Breast epithelium (tissue), 4 donors: ENCODE results near the gene EPS8. TPM values are rescaled to one million over a fixed set of nuclear protein-coding genes. Genes with fewer than 3 reads are reported as not detected.

Source experiments
- DNase-seq, 2 donors: peaks; one replicate each; pipeline ENCODE4 v3.0.0-alpha.2; 2019; ENCODE audit warnings: low spot score in 2 of 2
- H3K27ac ChIP-seq, 2 donors: fragments of 200-600 bp; sonication (generic) in 1 of 2; one replicate each; pipeline ENCODE4 v1.5.1; 2016 to 2019; ENCODE audit warnings: mild to moderate bottlenecking in 1 of 2
- H3K27me3 ChIP-seq, 2 donors: fragments of 200-600 bp; sonication (generic) in 1 of 2; one replicate each; pipeline versions ENCODE4 v1.5.1 to v1.6.0; 2017 to 2019; ENCODE audit warnings: control low read depth in 1 of 2, mild to moderate bottlenecking in 1 of 2
- H3K36me3 ChIP-seq: fragments of 200-600 bp; one replicate; pipeline ENCODE4 v1.5.1; 2019
- H3K4me1 ChIP-seq, 2 donors: fragments of 200-600 bp; sonication (generic); one replicate each; pipeline ENCODE4 v1.5.1; 2016 to 2019; ENCODE audit warnings: control low read depth in 1 of 2
- H3K4me3 ChIP-seq, 3 donors: fragments of 200-600 bp; sonication (generic); 1 replicate in 2 of 3; 2 replicates in 1 of 3; pipeline ENCODE4 v1.5.1; 2016 to 2019; ENCODE audit warnings: mild to moderate bottlenecking in 3 of 3, moderate library complexity in 2 of 3
- H3K9me3 ChIP-seq, 2 donors: fragments of 200-600 bp; sonication (generic) in 1 of 2; one replicate each; pipeline ENCODE4 v1.5.1; 2016 to 2019; ENCODE audit warnings: control low read depth in 1 of 2
- POLR2A ChIP-seq: fragments of 450-650 bp; IDR thresholded peaks from one replicate; pipeline ENCODE4 v1.6.1; 2016; ENCODE audit warnings: antibody characterized with exemption, mild to moderate bottlenecking, moderate library complexity
- POLR2AphosphoS5 ChIP-seq, 3 donors: sonication (generic); formaldehyde crosslinking; IDR thresholded peaks; one replicate each; pipeline ENCODE4 v1.6.1; 2017; ENCODE audit warnings: antibody characterized with exemption in 3 of 3
- intact Hi-C: fragments of 100-400 bp; cut with DNase I; formaldehyde crosslinking; loops from one replicate; pipeline ENCODE4 v1.15.1; 2023; ENCODE audit warnings: low total_unique reads
- total RNA-seq, 3 donors: library from RNA; depleted of rRNA; stranded (reverse); fragments of >200 nt; gene quantifications; one replicate each; pipeline ENCODE4 v1.1.0, GENCODE V29; 2016
- TF ChIP-seq, protein P1 (sequence below), 3 donors: fragments of 450-650 bp; IDR thresholded peaks; one replicate each; pipeline ENCODE4 v1.5.1; 2016 to 2017; ENCODE audit warnings: antibody characterized with exemption in 3 of 3, mild to moderate bottlenecking in 3 of 3, moderate library complexity in 3 of 3

Gene EPS8
- total RNA-seq, 3 donors from 2014 or later = 137 to 244 (median 168) TPM

DNA sequence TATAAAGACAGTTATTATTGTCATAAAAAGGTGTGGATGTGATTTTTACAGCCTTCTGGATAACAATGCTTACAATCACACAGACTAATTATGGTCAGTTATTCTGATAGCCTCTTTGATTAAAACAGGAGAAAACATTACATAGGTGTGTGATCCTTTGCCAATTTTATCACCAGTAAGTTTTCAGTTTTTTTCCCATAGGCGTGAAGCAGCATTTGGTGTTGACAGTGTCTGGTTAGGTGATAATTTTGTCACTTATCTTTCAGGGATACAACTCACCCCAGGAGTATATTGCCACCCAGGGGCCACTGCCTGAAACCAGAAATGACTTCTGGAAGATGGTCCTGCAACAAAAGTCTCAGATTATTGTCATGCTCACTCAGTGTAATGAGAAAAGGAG is 208.8 kb downstream of the EPS8 start:
- DNase-seq = no peak
- H3K4me1 ChIP-seq = no peaks in the 10 kb centered on the region
- no peaks in the 10 kb centered on the region for H3K36me3 ChIP-seq
- H3K9me3 ChIP-seq = no peaks in the 10 kb centered on the region
- no peak overlapping the region for H3K27ac ChIP-seq
- no peaks in the 10 kb centered on the region for H3K27me3 ChIP-seq
- H3K4me3 ChIP-seq = no peak overlapping the region
- TF ChIP-seq, protein P1, sequence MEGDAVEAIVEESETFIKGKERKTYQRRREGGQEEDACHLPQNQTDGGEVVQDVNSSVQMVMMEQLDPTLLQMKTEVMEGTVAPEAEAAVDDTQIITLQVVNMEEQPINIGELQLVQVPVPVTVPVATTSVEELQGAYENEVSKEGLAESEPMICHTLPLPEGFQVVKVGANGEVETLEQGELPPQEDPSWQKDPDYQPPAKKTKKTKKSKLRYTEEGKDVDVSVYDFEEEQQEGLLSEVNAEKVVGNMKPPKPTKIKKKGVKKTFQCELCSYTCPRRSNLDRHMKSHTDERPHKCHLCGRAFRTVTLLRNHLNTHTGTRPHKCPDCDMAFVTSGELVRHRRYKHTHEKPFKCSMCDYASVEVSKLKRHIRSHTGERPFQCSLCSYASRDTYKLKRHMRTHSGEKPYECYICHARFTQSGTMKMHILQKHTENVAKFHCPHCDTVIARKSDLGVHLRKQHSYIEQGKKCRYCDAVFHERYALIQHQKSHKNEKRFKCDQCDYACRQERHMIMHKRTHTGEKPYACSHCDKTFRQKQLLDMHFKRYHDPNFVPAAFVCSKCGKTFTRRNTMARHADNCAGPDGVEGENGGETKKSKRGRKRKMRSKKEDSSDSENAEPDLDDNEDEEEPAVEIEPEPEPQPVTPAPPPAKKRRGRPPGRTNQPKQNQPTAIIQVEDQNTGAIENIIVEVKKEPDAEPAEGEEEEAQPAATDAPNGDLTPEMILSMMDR (IDR thresholded peaks at IDR 0.05) = no peak
- TF ChIP-seq POLR2A (no peak), POLR2AphosphoS5 (IDR thresholded peaks at IDR 0.05) (no peak)
- intact Hi-C loops = no loop called here

DNA sequence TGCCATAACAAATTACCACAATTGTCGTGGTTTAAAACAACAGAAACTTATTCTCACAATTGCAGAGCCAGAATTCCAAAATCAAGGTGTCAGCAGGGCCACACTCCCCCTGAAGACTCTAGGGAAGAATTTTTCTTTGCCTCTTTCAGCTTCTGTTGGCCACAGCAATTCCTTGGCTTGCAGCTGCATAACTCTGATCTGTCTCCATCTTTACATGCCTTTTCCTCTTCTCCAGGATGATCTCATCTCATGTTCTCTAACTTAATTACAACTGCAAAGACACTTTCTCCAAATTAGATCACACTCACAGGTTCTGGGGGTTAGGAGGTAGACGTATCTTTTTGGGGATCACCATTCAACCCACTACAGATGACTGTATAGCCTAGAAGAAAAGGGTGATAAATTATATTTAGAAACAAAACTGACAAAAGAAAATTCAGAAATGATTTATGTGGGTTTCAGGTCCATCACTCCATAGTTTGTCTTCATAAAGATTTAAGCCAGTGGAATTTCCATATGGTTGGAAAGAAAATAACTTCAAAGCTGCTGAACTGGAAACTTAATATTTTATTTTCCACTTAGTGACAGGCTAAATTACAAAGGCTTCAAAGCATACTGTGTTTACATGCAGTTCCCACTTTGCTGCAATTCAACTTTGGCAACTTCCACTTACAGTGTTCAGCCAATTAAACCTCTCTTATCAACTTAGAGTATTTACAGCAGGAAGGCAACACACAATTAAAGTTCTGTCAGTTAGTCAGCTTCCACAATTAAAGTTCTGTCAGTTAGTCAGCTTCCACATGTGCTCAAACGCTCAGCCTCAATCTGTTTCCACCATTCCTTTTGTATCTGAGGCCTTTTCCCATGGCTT is 213.3 kb downstream of the EPS8 start:
- intact Hi-C loops = no loop called here

DNA sequence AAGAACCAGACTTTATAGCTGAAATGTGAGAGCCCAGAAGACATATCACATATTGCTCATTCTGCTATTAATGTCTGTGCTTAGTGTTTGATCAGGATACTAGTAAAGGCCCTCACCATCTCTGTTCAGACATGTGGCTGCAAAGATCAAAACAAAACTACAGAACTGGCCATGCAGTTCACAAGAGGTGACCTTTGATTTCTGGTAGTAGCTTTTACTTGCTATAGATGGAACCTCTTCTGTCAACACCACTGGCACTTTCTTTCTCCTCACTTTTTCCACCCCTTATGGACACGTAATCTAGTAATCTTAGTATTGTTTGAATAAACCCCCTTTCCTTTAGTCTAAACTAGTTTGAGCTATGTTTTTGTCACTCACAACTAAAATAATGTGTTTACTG is 214.8 kb downstream of the EPS8 start:
- Histone ChIP-seq H3K4me1 (no peaks in the 10 kb centered on the region), H3K27ac (no peak overlapping the region), H3K9me3 (no peaks in the 10 kb centered on the region), H3K4me3 (no peak overlapping the region), H3K27me3 (no peaks in the 10 kb centered on the region), H3K36me3 (no peaks in the 10 kb centered on the region)
- no peak for DNase-seq
- intact Hi-C loops = no loop called here
- TF ChIP-seq POLR2A = no peak
- TF ChIP-seq, protein P1 (IDR thresholded peaks at IDR 0.05) = no peak
- no peak for TF ChIP-seq POLR2AphosphoS5 (IDR thresholded peaks at IDR 0.05)

More for the DNA sequence above, 213.3 kb downstream of the EPS8 start:
- TF ChIP-seq, protein P1 (IDR thresholded peaks at IDR 0.05) = no peak
- no peak for DNase-seq
- Histone ChIP-seq H3K36me3 (no peaks in the 10 kb centered on the region), H3K4me1 (no peaks in the 10 kb centered on the region), H3K27ac (no peak overlapping the region), H3K4me3 (no peak overlapping the region), H3K27me3 (no peaks in the 10 kb centered on the region), H3K9me3 (no peaks in the 10 kb centered on the region)

Other genes starting within 250 kb of the EPS8 start
- 10 to 100 TPM; 50.1 to 60.0 (median 50.8) TPM for gene STRAP, start 93.0 kb upstream of the EPS8 start, total RNA-seq
- gene DERA, start 121.9 kb upstream of the EPS8 start, total RNA-seq = 10 to 100 TPM; 28.8 to 51.7 (median 44.2) TPM